Gastrocnemius medialis (tissue), 4 donors: ENCODE data around the gene TROAP.

Experiments
- CTCF ChIP-seq, 5 experiments: fragments of 450-650 bp in 3 of 5; fragments of 200-600 bp in 2 of 5; sonication (generic) in 2 of 5; IDR thresholded peaks in 4 of 5; conservative IDR thresholded peaks in 1 of 5; 1 replicate in 4 of 5; 2 replicates in 1 of 5; pipeline ENCODE4 v1.5.1; 2016 to 2019; ENCODE audit warnings: antibody characterized with exemption in 5 of 5, mild to moderate bottlenecking in 3 of 5, moderate library complexity in 3 of 5
- POLR2A ChIP-seq, 2 donors: fragments of 450-650 bp; IDR thresholded peaks; one replicate each; pipeline ENCODE4 v1.6.1; 2017; ENCODE audit warnings: antibody characterized with exemption in 2 of 2, mild to moderate bottlenecking in 2 of 2, moderate library complexity in 2 of 2

DNA sequence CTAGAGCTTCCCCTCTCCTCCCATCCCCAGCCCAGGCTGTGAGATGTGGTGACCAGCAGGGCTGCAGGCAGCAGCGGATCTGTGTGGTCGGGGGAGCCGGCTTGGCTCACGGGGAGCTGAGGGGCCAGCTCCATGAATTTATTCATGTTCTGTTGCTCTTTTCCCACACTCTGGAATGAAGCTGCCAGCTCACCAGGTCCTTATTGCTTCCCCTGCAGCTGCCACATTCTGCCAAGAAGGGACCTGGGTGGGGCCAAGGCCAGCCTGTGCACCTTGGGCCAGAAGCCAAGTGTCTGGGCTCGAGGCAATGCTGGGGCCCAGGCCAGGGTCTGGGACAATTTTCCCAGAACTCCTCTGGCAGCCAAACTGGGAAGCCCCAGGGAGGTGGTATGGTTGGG is 16.4 kb downstream of the TROAP start:
- TF ChIP-seq CTCF (IDR thresholded peaks at IDR 0.05 in 4 of 5, conservative IDR thresholded peaks at IDR 0.05 in 1 of 5) (no peak), POLR2A (IDR thresholded peaks at IDR 0.05) (no peak)
